ENCODE measurements around the gene PRKCE.

PRKCE gene

GRCh38 chr2:45736757-45737704 lies 85.6 kb downstream of the PRKCE start:
- no peak overlapping the region for H3K27ac ChIP-seq
- TF ChIP-seq, protein P1, sequence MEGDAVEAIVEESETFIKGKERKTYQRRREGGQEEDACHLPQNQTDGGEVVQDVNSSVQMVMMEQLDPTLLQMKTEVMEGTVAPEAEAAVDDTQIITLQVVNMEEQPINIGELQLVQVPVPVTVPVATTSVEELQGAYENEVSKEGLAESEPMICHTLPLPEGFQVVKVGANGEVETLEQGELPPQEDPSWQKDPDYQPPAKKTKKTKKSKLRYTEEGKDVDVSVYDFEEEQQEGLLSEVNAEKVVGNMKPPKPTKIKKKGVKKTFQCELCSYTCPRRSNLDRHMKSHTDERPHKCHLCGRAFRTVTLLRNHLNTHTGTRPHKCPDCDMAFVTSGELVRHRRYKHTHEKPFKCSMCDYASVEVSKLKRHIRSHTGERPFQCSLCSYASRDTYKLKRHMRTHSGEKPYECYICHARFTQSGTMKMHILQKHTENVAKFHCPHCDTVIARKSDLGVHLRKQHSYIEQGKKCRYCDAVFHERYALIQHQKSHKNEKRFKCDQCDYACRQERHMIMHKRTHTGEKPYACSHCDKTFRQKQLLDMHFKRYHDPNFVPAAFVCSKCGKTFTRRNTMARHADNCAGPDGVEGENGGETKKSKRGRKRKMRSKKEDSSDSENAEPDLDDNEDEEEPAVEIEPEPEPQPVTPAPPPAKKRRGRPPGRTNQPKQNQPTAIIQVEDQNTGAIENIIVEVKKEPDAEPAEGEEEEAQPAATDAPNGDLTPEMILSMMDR (conservative IDR thresholded peaks at IDR 0.05; ENCODE audit: low read depth), result no peak
- CTCF ChIA-PET, result no interaction called here
- DNase-seq (ENCODE audit: low spot score), result no peak
- POLR2A ChIA-PET (ENCODE audit: low non-redundant PET), result no interaction called here

- no peak overlapping the region for H3K27ac ChIP-seq
- TF ChIP-seq, protein P1 (conservative IDR thresholded peaks at IDR 0.05; ENCODE audit: low read depth), result no peak
- CTCF ChIA-PET, result no interaction called here
- POLR2A ChIA-PET (ENCODE audit: low non-redundant PET), result no interaction called here
- DNase-seq (ENCODE audit: low spot score), result no peak
Observed at GRCh38 chr2:45739796-45740485, 88.5 kb downstream of the PRKCE start.

- no peak for DNase-seq (ENCODE audit: low spot score)
- TF ChIP-seq, protein P1 (conservative IDR thresholded peaks at IDR 0.05; ENCODE audit: low read depth), result no peak
- ChIA-PET POLR2A (ENCODE audit: low non-redundant PET) (no interaction called here), CTCF (interaction anchor here (0.6 kb wide), 1 partner anchor 17 kb away, joined by 3 read pairs; no protein-coding TSS in a partner anchor)
- H3K27ac ChIP-seq, result no peak overlapping the region
Observed at GRCh38 chr2:45741161-45741850, 89.8 kb downstream of the PRKCE start.

GRCh38 chr2:45743531-45744396 lies 92.3 kb downstream of the PRKCE start:
- no peak for DNase-seq (ENCODE audit: low spot score)
- H3K27ac ChIP-seq, result no peak overlapping the region
- TF ChIP-seq, protein P1 (conservative IDR thresholded peaks at IDR 0.05; ENCODE audit: low read depth), result no peak
- POLR2A ChIA-PET (ENCODE audit: low non-redundant PET), result interaction anchor here (0.6 kb wide), 2 partner anchors 14 to 85 kb away, joined by 3 to 4 read pairs; no protein-coding TSS in a partner anchor
- CTCF ChIA-PET, result interaction anchor here (0.6 kb wide), 1 partner anchor 40 kb away, joined by 3 read pairs; no protein-coding TSS in a partner anchor

- no peak for DNase-seq (ENCODE audit: low spot score)
- ChIA-PET CTCF (interaction anchor here (0.6 kb wide), 1 partner anchor 111 kb away, joined by 3 read pairs; no protein-coding TSS in a partner anchor), POLR2A (ENCODE audit: low non-redundant PET) (no interaction called here)
- TF ChIP-seq, protein P1 (conservative IDR thresholded peaks at IDR 0.05; ENCODE audit: low read depth), result no peak
- no peak overlapping the region for H3K27ac ChIP-seq
Observed at GRCh38 chr2:45745231-45745630, 93.8 kb downstream of the PRKCE start.

Measured in RWPE1 (cell line).